ENCODE data around the gene MMP24OS.
A peak's percentile ranks its signal among the peaks of the same experiment; 100 is the strongest.

MMP24OS gene

DNA sequence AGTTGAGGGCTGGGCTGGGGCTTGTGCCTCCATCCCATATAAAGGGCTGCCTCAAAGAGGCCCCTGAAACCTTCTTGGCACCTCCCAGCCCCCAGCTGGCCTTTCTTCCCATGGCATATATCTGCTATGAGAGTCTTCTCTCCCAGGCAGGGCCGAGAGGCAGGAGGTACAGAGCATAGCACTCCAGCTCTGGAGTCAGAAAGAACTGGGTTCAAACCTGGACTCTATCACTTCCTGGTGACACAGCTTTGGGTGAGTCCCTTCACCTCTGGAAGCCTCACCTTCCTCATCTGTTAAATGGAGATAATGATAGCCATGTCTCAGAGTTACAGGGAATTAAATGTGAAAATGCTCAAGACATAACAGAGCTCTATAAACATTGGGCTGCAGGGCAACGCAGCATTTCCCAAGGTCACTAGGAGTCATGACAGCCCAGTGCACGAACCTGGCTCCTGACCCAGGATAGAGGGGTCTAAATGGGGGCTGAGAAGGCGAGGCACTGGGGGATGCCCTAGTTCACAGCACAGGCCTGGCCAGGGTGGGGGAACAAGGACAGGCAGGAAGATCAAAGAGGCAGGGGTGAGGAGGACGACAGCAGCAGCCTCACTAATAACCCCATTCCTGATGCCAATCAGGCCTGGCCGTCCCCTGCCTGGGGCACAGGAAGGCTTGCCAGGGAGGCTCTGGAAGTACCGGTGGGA lies 12.4 kb upstream of the MMP24OS start:
- no peak for DNase-seq

DNA sequence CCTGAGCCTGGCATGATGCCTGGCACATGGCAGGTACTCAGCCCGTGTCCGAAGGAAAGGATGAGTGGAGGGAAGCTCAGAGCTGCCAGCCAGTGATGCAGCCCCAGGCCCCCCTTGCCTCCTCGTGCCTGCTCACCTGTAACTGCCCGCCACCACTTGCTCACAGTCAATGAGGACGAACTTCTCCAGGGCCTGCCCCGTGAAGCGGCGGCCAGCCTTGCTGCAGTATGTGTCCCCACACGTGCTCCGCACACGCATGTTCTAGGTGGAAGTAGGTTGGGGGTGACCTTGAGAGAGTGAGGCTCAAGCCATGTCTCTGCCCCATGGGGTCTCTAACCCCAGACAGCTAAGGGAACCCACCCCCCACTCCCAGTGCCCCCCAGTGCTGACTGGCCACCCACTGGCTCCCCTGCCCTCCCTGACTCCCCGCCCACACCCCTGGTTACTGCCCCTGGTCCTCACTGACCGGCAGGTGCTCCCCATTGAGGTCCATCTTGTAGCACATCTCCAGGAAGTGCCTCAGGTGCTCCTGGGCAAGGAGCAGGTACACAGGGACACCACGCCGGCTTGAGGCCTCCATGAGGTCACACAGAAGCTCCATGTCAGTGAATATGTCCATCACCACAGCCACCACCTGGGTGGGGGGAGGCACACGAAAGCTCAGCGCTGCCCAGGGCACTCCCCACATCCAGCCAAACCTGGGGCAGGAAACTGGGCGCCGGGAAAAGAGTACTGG lies 10.6 kb upstream of the MMP24OS start:
- no peak for DNase-seq

GRCh38 chr20:35287509-35288324 lies 9.8 kb upstream of the MMP24OS start:
- no peak for DNase-seq

DNA sequence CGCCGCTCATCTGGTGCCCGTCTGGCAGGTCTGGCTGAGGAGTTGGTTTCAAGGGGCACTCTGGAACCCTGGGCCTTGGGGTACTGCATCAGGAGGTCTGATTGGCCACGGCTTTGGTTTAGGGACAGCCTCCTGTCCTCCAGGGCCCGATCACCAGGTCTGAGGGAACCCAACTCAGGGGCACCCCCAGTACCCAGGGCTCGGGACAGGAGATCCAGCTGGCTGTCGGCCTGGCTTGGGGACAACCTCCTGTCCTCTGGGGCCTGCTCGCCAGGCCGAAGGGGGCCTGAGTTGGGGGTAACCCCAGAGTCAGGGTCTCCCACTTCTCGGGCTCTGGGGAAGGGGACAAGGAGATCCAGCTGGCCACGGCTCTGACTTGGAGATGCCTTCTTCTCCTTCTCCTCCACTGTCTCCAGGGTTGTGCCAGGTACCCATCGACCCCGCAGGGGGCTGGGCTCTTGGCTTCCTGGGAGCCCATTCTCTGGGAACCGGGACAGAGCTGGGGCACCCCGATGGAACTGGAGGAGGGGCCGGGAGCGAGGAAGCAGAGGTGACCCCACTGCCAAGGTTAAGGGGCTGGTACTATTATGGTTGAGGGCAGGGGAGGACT lies 9.1 kb upstream of the MMP24OS start:
- DNase-seq = no peak

DNA sequence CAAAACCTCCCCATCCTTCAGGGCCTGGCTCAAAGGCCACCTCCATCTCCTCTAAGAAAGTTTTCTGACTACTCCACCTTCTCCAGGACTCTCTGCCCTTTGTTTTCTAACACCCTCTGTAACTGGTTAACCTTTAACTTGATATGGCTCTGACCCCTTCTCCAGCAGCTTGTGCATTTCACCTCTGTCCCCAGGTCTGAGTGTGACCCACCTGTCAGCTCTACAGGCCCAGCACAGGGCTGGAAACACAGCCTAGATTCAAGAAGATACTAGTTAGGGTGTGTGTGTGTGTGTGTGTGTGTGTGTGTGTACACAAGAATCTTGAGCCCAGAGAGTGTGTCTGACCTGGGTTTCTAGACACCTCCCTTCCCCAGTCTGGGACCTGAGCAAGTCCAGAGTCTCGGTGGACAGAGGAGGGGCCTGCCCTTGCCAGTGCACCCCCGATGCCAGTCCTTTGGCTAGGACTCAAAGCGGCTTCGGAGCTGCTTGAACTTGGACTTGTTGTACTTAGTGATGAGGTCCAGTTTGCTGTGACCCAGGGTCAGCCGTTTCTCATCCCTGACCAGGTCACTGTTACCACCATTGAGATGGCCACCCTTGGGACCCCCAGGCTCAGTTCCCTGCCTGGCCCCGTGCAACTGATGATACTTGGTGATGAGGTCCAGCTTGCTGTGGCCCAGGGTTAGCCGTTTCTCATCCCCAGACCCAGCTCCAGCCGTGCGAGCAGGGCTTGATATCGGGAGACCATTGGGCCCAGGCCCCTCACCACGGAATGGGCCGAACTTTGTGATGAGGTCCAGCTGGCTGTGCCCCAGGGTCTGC lies 8.4 kb upstream of the MMP24OS start:
- DNase-seq = no peak

DNA sequence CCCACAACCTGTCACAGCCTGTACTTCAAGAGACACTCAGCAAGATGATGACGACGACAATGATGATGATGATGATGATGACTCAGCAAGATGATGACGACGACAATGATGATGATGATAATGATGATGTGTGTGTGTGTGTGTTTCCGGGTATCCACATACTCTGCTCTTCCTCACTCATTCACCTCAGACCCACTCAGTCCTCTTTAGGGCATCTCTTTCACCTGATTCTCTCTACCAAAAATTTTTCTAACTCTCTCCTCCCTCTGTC lies 7.8 kb upstream of the MMP24OS start:
- DNase-seq = no peak

DNA sequence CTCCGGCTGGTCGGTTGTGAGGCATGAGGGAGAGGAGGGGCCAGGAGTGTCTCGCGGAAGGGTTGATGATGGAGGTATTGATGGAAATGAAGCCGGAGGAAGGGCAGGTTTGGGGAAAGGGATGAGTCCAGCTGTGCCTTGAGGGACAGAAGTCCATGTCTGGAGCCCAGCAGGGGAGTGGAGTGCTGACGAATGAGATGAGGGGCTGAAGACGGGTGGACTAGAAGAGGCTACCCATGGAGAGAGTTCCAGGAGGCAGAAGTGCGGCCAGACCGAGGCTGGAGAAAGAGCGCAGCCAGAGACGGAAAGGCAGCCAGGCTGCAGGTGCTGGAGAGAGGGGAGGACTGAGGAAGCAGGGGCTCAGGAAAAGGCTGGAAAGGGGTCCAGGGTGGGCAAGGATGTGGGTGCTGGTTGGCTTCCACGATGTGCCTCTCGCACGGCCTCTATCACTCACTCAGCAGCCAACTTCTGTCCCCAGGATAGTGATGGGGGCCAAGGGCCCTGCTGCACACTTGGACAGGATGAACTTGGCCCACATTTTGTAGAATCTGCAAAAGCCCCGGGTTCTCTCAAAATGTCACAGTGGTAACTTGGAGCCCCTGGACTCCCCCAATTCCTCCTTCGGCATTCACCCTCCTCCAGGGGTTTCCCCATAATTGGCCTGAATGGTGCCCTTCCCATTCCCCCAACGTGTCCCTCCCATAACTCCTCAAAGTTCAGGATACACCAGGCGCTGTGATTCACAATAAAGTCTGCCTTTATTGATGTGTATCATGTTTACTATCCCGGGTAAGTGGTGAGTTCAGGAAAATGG lies 7.3 kb upstream of the MMP24OS start:
- no peak for DNase-seq

- peak; percentile 70 for DNase-seq
Measured at GRCh38 chr20:35284267-35284991, 6.5 kb upstream of the MMP24OS start, which contains the start of gene EIF6. Gene EIF6, minus strand, starts transcription at chr20:35284772. Its CDS starts 285 bp downstream, at chr20:35284487.

DNA sequence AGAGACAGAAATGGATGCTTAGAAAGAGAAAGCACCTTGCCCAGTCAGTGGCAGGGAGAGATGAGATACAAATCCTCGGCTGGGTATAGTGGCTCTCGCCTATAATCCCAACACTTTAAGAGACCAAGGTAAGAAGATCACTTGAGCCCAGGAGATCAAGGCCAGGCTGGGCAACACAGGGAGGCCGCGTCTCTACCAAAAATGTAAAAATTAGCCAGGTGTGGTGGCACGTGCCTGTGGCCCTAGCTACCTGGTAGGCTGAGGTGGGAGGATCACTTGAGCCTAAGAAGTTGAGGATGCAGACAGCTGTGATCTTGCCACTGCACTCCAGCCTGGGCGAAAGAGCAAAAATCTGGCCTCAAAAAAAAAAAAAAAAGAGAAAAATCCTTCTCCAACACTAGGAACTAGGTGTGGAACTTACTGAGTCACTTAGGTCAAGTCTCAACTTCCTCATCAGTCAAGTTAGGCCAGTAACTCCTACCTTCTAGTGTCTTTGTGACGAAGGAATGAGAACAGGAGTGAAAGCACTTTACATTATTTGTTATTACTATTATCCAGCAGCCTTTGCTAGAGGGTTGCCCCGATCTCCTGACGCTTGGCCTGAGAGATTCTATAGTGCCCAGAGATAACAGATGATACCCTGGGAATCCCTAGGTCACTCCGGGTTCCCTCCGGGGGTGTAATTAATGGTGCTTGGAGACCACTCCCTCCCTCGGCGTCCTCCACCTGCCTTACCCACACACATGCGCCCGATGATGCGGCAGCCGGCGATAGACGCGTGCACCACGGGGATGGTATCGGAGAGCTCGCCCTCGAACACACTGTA lies 5.7 kb upstream of the MMP24OS start:
- DNase-seq = no peak

- DNase-seq = no peak
Measured at GRCh38 chr20:35281506-35282101, 3.7 kb upstream of the MMP24OS start.

GRCh38 chr20:35280523-35280922 lies 2.6 kb upstream of the MMP24OS start:
- no peak for DNase-seq

DNA sequence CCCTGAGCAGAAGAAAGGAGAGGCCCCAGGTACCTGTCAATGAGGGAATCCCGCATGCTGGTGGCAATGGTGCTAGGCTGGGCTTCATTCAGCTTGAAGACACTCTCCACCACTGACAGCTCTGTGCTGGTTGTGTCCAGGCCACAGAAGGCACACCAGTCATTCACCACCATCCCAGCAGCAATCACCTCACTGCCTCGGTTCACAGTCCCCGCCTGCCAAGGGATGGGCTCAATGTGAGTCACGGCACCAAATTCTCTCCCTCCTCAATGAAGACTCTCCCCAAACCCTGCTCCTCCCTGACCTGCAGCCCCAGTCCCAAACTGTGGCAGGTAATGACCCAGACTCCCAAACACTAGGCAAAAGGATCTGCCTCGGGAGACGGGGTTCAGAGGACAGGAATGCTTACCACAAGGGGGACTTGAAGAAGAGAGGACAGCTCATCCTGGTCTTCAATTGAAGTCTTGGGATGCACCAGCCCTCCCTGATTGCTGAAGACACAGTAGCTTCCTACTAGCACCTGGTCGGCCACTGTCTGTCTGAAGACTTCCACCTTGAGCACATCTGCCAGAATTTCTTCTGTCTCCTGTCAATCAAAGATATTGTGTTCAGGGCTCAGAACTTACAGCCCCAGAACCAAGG lies 1.7 kb upstream of the MMP24OS start:
- DNase-seq = no peak

GRCh38 chr20:35279040-35279439 lies 1.1 kb upstream of the MMP24OS start:
- DNase-seq = no peak

- DNase-seq = no peak
Measured at GRCh38 chr20:35277127-35277526, 795 bp downstream of the MMP24OS start.

DNA sequence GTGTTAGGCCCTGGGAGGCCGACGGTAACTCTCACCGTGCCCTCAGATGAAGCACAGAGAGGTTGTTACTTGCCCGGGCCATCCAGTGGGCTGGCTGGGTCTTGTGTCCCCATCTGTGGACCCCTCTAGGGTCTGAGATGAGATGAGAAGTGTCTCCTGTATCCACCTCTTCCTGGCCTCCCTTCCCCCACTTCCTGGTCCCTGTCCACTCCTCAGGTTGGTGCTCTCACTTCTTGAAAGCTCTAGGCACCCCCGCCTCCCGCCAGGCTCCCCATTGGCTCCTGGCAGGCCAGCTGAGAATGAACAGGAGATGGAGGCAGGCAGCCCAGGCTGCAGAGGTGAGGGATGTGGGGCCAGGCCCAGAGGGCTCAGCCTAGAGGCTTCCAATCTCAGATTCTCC lies 1.5 kb downstream of the MMP24OS start:
- no peak for DNase-seq

DNA sequence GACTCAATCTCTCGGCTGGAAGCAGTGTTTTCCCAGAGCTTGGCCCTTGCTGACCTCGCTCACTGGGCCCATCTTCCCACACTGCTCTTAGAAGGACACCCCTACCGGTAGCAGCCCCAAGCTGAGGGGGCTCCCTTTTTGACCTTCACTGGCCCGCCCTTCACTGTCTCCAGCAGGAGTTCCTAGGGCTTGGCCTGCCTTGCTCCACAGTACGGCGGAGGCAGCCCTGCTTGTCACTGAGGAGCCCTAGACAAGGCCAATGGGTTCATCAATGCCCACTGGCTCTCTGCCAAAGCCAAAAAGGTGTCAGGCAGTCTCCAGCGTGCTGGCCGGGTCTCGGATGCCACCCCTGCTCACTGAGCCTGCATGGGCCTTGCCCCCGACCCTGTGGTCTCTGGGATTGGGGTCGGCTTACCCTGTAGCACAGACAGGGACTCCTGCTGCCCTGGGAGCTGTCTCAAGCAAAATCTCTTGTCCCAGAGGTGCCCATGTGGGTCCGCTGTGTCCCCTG lies 2.1 kb downstream of the MMP24OS start:
- DNase-seq = no peak

DNA sequence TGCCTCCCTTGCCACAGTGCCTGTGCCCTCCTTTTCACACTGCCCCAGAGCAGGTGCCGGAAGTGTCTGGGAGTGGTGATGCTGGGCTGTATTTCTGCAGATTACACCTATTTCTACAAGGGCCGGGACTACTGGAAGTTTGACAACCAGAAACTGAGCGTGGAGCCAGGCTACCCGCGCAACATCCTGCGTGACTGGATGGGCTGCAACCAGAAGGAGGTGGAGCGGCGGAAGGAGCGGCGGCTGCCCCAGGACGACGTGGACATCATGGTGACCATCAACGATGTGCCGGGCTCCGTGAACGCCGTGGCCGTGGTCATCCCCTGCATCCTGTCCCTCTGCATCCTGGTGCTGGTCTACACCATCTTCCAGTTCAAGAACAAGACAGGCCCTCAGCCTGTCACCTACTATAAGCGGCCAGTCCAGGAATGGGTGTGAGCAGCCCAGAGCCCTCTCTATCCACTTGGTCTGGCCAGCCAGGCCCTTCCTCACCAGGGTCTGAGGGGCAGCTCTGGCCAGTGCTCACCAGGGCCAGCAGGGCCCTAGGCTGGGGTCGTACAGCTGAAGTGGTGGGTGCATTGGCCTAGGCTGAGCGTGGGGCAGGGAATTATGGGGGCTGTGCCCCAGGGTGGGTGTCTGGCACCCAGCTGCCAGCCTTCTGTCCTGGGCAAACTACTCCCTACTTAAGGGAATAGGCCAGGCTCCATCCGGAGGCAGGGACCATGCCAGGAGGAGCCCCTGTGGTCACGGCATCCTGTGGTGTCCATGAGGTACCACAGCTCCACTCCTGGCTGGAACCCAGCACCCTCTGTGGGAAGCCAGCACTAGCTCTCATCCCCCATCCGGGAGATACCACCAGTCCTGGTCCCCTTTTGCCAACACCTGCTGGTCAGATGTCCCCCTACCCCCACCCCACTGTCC lies 3.5 kb downstream of the MMP24OS start:
- DNase-seq = no peak

All from NCI-H1092 (cell line).